Omental fat pad (tissue), 4 donors: Measurements from ENCODE around the gene APBA3. TPM values are rescaled to one million over a fixed set of nuclear protein-coding genes. Genes with fewer than 3 reads are reported as not detected.

Source experiments
- ATAC-seq: fragments of 150-250 bp; one replicate; pipeline ENCODE4 v1.9.1; 2016; ENCODE audit warnings: mild to moderate bottlenecking, moderate library complexity; ENCODE audit not compliant: low FRiP score
- DNase-seq: peaks from one replicate; pipeline ENCODE4 v3.0.0-alpha.2; 2019; ENCODE audit warnings: low spot score
- total RNA-seq, 4 donors: library from RNA; depleted of rRNA; stranded (reverse); fragments of >200 nt; gene quantifications; one replicate each; pipeline ENCODE4 v1.1.0, GENCODE V29; 2016
- TF ChIP-seq, protein P1 (sequence below), 3 donors: fragments of 450-650 bp; IDR thresholded peaks; one replicate each; pipeline ENCODE4 v1.5.1; 2016 to 2017; ENCODE audit warnings: antibody characterized with exemption in 3 of 3, mild to moderate bottlenecking in 3 of 3, moderate library complexity in 2 of 3

Gene APBA3
- total RNA-seq, 4 donors from 2014 or later: 13.5 to 24.1 (median 18.7) TPM

DNA sequence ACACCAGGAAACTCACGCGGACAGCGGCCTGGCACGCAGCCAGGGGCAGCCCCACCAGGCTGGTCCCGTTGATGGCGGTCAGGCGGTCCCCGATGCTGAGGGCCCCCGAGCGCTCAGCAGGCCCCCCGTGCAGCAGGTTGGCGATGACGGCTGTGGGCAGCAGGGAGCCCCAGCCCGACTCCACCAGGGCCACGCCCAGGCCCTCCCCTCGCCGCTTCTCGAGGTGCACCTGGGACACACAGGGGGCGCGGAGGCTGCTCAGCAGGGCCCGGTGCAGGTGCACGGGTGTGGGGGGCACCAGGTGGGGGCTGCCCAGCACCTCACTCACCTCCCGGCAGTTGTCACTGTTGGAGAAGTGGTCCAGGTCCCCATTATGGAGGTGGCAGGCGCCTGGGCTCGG, 9.0 kb downstream of the APBA3 start:
- DNase-seq: no peak
- TF ChIP-seq, protein P1, sequence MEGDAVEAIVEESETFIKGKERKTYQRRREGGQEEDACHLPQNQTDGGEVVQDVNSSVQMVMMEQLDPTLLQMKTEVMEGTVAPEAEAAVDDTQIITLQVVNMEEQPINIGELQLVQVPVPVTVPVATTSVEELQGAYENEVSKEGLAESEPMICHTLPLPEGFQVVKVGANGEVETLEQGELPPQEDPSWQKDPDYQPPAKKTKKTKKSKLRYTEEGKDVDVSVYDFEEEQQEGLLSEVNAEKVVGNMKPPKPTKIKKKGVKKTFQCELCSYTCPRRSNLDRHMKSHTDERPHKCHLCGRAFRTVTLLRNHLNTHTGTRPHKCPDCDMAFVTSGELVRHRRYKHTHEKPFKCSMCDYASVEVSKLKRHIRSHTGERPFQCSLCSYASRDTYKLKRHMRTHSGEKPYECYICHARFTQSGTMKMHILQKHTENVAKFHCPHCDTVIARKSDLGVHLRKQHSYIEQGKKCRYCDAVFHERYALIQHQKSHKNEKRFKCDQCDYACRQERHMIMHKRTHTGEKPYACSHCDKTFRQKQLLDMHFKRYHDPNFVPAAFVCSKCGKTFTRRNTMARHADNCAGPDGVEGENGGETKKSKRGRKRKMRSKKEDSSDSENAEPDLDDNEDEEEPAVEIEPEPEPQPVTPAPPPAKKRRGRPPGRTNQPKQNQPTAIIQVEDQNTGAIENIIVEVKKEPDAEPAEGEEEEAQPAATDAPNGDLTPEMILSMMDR (IDR thresholded peaks at IDR 0.05): no peak
- ATAC-seq: no peak

DNA sequence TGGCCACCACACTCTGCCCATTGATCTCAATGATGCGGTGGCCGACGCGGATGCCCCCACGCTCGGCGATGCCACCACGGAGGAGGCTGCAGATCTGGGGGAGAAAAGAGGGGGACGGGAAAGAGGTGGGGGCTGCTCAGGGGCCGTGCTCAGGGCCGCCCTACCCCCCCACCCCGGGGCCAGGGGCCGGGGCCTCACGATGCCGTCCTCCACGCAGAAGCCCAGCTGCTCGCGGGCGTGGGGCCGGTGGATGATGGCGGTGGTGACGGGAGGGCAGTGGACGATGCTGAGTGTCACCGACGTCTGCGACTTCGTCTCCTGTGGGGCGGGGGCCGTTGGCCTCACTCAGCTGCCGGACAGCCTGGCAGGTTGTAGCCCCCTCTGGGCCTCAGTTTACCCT, 10.3 kb downstream of the APBA3 start:
- ATAC-seq (no peak), DNase-seq (no peak)
- TF ChIP-seq, protein P1 (IDR thresholded peaks at IDR 0.05): no peak

DNA sequence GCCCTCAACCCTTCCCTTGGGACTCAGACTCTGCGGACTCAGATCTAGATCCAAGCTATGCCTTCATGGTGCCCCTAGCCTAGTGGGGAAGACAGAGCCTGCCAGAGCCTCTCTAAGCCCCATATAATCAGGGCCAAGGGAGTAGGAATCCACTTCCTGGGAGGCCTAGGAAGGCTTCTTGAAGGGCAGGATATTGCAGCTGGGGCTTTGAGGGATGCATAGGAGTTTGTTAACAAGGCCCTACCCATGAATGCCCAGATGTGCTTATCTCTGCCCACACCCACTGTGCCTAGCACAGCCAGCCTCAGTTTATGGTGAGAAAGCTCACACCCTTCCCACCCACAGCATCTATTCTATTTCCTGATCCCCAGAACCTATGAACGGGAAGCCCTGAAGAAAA, 11.3 kb downstream of the APBA3 start:
- ATAC-seq (no peak), DNase-seq (no peak)
- TF ChIP-seq, protein P1 (IDR thresholded peaks at IDR 0.05): no peak

DNA sequence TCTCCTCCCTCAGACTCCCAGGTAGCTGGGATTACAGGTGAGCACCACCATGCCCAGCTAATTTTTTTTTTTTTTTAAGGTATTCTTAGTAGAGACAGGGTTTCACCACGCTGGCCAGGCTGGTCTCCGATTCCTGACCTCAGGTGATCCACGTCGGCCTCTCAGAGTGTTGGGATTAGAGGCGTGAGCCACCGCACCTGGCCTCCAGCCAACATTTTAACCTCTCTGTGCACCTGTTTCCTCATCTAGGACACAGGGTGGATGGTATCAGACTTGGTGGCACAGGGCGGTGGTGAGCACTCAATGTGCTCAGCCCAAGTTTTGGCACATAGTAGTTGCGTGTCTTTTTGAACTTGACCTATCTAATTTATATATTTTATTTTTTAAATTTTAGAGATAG, 12.5 kb downstream of the APBA3 start:
- no peak for ATAC-seq
- TF ChIP-seq, protein P1 (IDR thresholded peaks at IDR 0.05): no peak
- DNase-seq: no peak

DNA sequence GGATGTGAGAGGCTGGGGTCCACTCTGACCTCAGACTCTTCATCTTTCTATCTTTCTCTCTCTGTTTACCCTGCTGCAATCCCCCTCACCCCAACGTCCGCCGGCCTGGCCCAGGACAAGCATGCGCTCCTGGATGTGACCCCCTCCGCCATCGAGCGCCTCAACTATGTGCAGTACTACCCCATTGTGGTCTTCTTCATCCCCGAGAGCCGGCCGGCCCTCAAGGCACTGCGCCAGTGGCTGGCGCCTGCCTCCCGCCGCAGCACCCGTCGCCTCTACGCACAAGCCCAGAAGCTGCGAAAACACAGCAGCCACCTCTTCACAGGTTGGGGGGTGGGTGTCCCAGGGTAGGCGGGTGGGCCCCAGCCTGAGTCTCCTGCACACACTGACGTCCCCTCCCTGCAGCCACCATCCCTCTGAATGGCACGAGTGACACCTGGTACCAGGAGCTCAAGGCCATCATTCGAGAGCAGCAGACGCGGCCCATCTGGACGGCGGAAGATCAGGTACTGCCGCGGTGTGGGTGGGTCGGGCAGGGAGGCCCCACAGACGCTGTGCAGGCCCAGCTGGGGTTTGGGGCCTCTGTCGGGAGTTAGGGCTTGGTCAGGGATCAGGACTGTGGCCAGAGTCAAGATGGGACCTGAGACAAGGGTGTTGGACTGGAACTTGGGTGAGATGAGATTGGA, 15.0 kb downstream of the APBA3 start:
- TF ChIP-seq, protein P1 (IDR thresholded peaks at IDR 0.05): no peak
- DNase-seq (no peak), ATAC-seq (no peak)

DNA sequence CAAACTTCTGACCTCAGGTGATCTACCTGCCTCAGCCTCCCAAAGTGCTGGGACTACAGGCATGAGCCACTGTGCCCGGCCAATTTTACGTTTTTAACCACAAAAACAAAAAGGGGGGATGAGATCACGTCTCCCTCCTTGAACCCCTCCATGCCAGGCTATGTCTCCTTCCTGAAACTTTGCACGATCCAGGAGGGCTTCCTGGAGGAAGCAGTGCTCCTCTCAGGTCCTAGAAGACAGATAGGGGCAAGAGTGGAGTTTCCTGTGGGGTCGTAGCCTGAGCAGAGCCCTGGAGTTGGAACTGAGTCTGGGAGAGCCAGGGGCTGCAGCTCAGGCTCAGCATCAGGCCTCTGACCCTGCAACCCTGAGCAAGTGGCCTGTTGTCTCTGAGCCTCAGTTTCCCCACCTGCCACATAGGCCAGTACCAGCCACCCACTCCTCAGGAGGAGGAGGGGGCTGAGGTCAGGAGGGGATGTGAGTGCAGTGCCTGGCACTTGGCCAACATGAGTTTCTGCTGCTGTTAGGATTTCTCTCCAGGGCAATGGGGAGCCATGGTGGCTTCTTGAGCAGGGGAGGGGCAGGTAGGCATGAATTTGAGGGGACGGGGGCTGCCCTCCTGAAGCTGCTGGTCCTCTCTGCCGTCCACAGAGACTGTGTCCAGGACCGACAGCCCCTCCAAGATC, 16.0 kb downstream of the APBA3 start:
- ATAC-seq (no peak), DNase-seq (no peak)
- TF ChIP-seq, protein P1 (IDR thresholded peaks at IDR 0.05): no peak

DNA sequence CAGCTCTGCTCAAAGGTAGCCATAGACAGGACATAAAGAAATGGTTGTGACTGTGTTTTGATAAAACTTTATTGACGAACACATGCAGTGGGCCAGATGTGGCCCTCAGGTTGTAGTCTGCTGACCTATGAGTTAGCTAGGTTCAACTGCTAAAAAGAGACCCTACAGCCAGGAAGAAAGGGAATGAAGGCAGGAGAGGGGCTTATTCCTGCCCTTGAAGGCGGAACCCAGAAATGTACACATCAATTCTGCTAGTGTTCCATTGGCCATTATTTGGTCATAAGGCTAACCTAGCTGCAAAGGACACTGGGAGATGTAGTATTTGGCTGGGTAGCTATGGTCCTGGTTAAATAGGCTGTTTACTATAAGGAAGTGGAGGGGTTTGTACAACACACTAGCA, 18.0 kb downstream of the APBA3 start:
- DNase-seq (no peak), ATAC-seq (no peak)
- TF ChIP-seq, protein P1 (IDR thresholded peaks at IDR 0.05): no peak
